Measurements from ENCODE around the gene ZFAND3.

DNA sequence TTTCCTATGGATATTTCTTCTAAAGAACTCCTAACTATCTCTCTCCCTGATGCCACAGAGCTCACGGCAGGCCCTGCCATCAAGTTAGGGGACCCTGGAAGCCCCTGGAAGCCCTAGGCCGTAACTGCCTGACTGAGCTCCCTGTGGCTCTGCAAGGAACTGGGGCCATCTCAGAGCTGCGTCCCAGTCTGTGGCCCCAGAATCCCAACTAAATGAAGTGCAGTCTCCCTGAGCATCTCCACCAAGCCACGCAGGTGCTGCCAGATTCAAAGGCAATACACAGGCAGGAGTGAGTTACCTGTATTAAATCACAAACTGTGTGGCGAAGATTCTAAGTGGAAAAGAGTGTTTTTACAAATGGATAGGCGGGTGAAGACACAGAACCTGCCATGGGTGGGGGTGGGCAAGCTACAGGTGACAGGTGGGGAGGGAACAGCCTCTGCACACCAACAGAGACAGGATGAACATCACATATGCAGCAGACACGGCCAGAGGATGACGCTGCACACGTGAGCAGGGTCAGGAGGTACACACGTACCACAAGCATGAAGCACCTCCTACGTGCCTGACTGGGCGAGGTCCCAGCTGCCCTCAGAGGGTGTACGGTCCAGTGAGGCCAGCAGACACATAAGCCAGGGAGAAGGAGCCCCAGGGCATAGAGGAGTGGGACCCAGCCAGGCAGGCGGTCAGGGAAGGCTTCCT, 358.5 kb downstream of the ZFAND3 start:
- TF ChIP-seq, protein P1, sequence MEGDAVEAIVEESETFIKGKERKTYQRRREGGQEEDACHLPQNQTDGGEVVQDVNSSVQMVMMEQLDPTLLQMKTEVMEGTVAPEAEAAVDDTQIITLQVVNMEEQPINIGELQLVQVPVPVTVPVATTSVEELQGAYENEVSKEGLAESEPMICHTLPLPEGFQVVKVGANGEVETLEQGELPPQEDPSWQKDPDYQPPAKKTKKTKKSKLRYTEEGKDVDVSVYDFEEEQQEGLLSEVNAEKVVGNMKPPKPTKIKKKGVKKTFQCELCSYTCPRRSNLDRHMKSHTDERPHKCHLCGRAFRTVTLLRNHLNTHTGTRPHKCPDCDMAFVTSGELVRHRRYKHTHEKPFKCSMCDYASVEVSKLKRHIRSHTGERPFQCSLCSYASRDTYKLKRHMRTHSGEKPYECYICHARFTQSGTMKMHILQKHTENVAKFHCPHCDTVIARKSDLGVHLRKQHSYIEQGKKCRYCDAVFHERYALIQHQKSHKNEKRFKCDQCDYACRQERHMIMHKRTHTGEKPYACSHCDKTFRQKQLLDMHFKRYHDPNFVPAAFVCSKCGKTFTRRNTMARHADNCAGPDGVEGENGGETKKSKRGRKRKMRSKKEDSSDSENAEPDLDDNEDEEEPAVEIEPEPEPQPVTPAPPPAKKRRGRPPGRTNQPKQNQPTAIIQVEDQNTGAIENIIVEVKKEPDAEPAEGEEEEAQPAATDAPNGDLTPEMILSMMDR (IDR thresholded peaks at IDR 0.05; ENCODE audit: poor library complexity): no peak
- TF ChIP-seq EZH2 (IDR thresholded peaks at IDR 0.05; ENCODE audit: borderline replicate concordance): no peak

Data from hepatocyte (in vitro differentiated cells).